CD4-positive, alpha-beta T cell treated with Interleukin-6 for 4 hours (primary cell): ENCODE measurements around the gene MAPRE2.

ENCODE experiments used
- DNase-seq: peaks from one replicate; pipeline ENCODE4 v3.0.0-alpha.2; 2020; ENCODE audit warnings: mixed read lengths

The MAPRE2 gene

GRCh38 chr18:35186291-35187034 is 145.2 kb downstream of the MAPRE2 start:
- DNase-seq = no peak

- no peak for DNase-seq
These were observed 148.3 kb downstream of the MAPRE2 start for GRCh38 chr18:35189510-35189909.

- no peak for DNase-seq
These were observed 149.9 kb downstream of the MAPRE2 start for GRCh38 chr18:35190948-35191697.

GRCh38 chr18:35191698-35192025 is 150.4 kb downstream of the MAPRE2 start:
- no peak for DNase-seq

GRCh38 chr18:35192415-35192814 is 151.2 kb downstream of the MAPRE2 start:
- no peak for DNase-seq
